HepG2 (cell line): ENCODE data around the gene ERFL. TPM values are rescaled to one million over a fixed set of nuclear protein-coding genes. Genes with fewer than 3 reads are reported as not detected.

Source experiments
- AGO2 ChIP-seq: fragments of 200-400 bp; formaldehyde crosslinking; optimal IDR thresholded peaks from 2 replicates; pipeline ENCODE3; 2017; ENCODE audit warnings: mild to moderate bottlenecking, low read depth, low read length, moderate library complexity
- ATF1 ChIP-seq: IDR thresholded peaks from 2 replicates; pipeline ENCODE4 v1.6.1; 2016; ENCODE audit warnings: mild to moderate bottlenecking, control low read depth
- FOXJ3 ChIP-seq: sonication (generic); formaldehyde crosslinking; IDR thresholded peaks from 2 replicates; pipeline ENCODE4 v1.4.0; 2020; ENCODE audit warnings: missing genetic modification reagents, mild to moderate bottlenecking, borderline replicate concordance
- FOXK1 ChIP-seq: sonication (generic); formaldehyde crosslinking; IDR thresholded peaks from 2 replicates; pipeline ENCODE4 v1.4.0; 2020; ENCODE audit warnings: low read depth, missing genetic modification reagents, borderline replicate concordance
- GABPB1 ChIP-seq: IDR thresholded peaks from 2 replicates; pipeline ENCODE4 v1.6.1; 2016; ENCODE audit warnings: mild to moderate bottlenecking, missing genetic modification reagents, moderate library complexity, missing compliant biosample characterization
- JUND ChIP-seq: sonication (generic); formaldehyde crosslinking; IDR thresholded peaks from 2 replicates; pipeline ENCODE4 v1.8.0; 2022; ENCODE audit warnings: mild to moderate bottlenecking, missing genetic modification reagents
- RBAK ChIP-seq: sonication (generic); formaldehyde crosslinking; IDR thresholded peaks from 2 replicates; pipeline ENCODE4 v1.5.1; 2020; ENCODE audit warnings: mild to moderate bottlenecking, missing genetic modification reagents
- RXRA ChIP-seq: sonication (generic); formaldehyde crosslinking; IDR thresholded peaks from 2 replicates; pipeline ENCODE4 v1.5.1; 2020; ENCODE audit warnings: missing genetic modification reagents
- STAT5B ChIP-seq: sonication (generic); formaldehyde crosslinking; IDR thresholded peaks from 2 replicates; pipeline ENCODE4 v1.4.0; 2020; ENCODE audit warnings: missing genetic modification reagents
- TAF1 ChIP-seq: sonication (generic); formaldehyde crosslinking; IDR thresholded peaks from 2 replicates; pipeline ENCODE4 v1.4.0; 2020; ENCODE audit warnings: missing genetic modification reagents
- TCF12 ChIP-seq, 2 experiments: fragments of 450-650 bp in 1 of 2; sonication (generic) in 1 of 2; formaldehyde crosslinking in 1 of 2; IDR thresholded peaks; 2 replicates each; pipeline versions ENCODE4 v1.6.1 to v1.8.0; 2017 to 2022; ENCODE audit warnings: antibody characterized with exemption in 1 of 2, mild to moderate bottlenecking in 1 of 2, missing genetic modification reagents in 1 of 2, moderate library complexity in 1 of 2
- ZFP90 ChIP-seq: sonication (generic); formaldehyde crosslinking; IDR thresholded peaks from 2 replicates; pipeline ENCODE4 v1.8.0; 2022; ENCODE audit warnings: missing genetic modification reagents, mild to moderate bottlenecking, inconsistent platforms, borderline replicate concordance
- ZMYM2 ChIP-seq: sonication (generic); formaldehyde crosslinking; IDR thresholded peaks from 2 replicates; pipeline ENCODE4 v1.8.0; 2022; ENCODE audit warnings: mild to moderate bottlenecking, missing genetic modification reagents
- ZNF296 ChIP-seq: sonication (generic); formaldehyde crosslinking; conservative IDR thresholded peaks from 2 replicates; pipeline ENCODE4 v1.5.0; 2020; ENCODE audit warnings: mild to moderate bottlenecking, missing genetic modification reagents
- ZNF333 ChIP-seq: sonication (generic); formaldehyde crosslinking; IDR thresholded peaks from 2 replicates; pipeline ENCODE4 v1.4.0; 2020; ENCODE audit warnings: mild to moderate bottlenecking, missing genetic modification reagents, borderline replicate concordance
- polyA plus RNA-seq, 8 experiments: library from polyadenylated mRNA; depleted of rRNA in 3 of 8; stranded (reverse) in 7 of 8; unstranded in 1 of 8; fragments of >200 nt; fragmentation: Illumina TruSeq in 4 of 8; extraction: Trizol in 4 of 8; gene quantifications; 2 replicates each; pipeline versions ENCODE4 v1.2.1 to v1.2.3, GENCODE V29; 2011 to 2016; ENCODE audit warnings: low read depth in 4 of 8, missing spikeins in 1 of 8, mixed read lengths in 1 of 8; ENCODE audit not compliant: insufficient read depth in 1 of 8
- total RNA-seq, 5 experiments: library from RNA; depleted of rRNA; stranded (reverse); fragments of >200 nt; fragmentation: Illumina TruSeq; extraction: Trizol; gene quantifications; 2 replicates each; pipeline ENCODE4 v1.2.3, GENCODE V29; 2016; ENCODE audit warnings: low read depth in 1 of 5
- TF ChIP-seq, protein P1 (sequence below): IDR thresholded peaks from 2 replicates; pipeline ENCODE4 v1.6.1; 2012; ENCODE audit warnings: inconsistent platforms
- TF ChIP-seq, protein P2 (sequence below): sonication (generic); formaldehyde crosslinking; IDR thresholded peaks from 2 replicates; pipeline ENCODE4 v1.4.0; 2020; ENCODE audit warnings: missing genetic modification reagents, mild to moderate bottlenecking, borderline replicate concordance
- TF ChIP-seq, protein P3 (sequence below), 2 experiments: sonication (generic) in 1 of 2; formaldehyde crosslinking in 1 of 2; IDR thresholded peaks; 2 replicates each; pipeline versions ENCODE4 v1.4.0 to v1.6.1; 2018 to 2020; ENCODE audit warnings: missing genetic modification reagents in 2 of 2, borderline replicate concordance in 1 of 2, low read depth in 1 of 2, mild to moderate bottlenecking in 1 of 2, missing biosample characterization in 1 of 2
- TF ChIP-seq, protein P4 (sequence below): sonication (generic); formaldehyde crosslinking; IDR thresholded peaks from 2 replicates; pipeline ENCODE4 v1.5.0; 2020; ENCODE audit warnings: mild to moderate bottlenecking, missing genetic modification reagents

Gene ERFL
- total and polyA plus RNA-seq, 2 of the 13 experiments (the other 11 are each of a cell fraction or from before 2014, with no cell fraction given) = not detected

DNA sequence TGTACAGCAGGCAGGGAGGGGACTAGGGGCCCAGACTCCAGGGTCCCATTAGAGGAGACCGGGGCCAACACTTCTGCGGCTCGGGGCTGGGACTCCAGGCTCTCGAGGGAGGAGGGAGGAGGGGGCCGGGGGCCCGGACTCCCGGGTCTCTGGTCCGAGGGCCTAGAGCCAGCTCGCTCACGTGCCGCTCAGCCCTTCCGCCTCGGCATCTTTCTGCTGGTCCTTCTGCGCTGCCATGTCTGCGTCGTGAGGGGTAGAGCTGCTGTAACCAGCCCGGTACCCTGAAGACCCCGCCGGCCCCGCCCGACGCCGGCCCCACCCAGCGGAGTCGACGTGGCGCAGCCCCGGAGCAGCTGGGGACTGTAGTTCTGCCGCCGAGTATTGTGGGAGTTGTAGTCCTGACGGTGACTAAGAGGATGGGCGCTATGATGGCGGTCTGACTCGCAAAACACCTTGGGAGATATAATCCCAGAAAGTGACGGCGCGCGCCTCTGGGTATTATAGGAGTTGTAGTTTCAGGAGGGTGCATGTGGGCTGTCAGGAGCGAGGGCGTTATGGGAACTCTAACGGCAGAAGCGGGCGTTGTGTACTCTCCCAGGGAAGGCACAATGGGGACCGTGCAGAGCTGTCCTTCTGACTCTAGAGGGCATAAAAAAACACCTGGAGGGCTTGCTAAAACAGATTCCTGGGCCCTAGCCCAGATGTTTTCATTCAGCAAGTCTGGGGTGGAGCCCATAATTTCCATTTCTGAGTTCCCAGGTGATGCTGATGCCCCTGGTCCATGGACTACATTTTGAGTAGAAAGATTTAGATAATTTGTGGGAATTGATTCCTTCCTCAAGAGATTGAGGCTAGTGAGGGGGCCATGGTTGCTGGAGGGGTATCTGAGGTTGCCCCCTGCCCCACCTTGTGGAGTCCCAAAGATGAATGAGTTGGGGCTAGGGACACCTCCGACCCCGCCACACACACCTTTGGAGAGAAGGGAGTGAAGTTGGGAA is 31.1 kb upstream of the ERFL start, which contains the start of gene RABAC1 (continued):
- TF ChIP-seq FOXJ3 (CRISPR knock-in tag) (0 out of 2 replicates have a peak, but pooled peaks have one; percentile 18), RBAK (CRISPR knock-in tag) (no peak), ATF1 (CRISPR knock-in tag) (peak; percentile 91), RXRA (CRISPR knock-in tag) (0 out of 2 replicates have a peak, but pooled peaks have one; percentile 8), ZNF296 (CRISPR knock-in tag) (no peak), ZFP90 (0 out of 2 replicates have a peak, but pooled peaks have one; percentile 10), ZMYM2 (CRISPR knock-in tag) (no peak), TCF12 (IDR thresholded peaks at IDR 0.05) (no peak), TCF12 (CRISPR knock-in tag; IDR thresholded peaks at IDR 0.05) (peak; percentile 65; the same call in 1 of the 2 replicates), FOXK1 (peak; percentile 44; the same call in 1 of the 2 replicates), AGO2 (peak; percentile 4), JUND (CRISPR knock-in tag) (peak; percentile 13; the same call in 1 of the 2 replicates), TAF1 (peak; percentile 45; the same call in 1 of the 2 replicates), ZNF333 (CRISPR knock-in tag) (no peak), GABPB1 (CRISPR knock-in tag) (peak; percentile 90), STAT5B (no peak)
- TF ChIP-seq, protein P1, sequence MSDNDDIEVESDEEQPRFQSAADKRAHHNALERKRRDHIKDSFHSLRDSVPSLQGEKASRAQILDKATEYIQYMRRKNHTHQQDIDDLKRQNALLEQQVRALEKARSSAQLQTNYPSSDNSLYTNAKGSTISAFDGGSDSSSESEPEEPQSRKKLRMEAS = peak; percentile 2; the same call in 1 of the 2 replicates
- TF ChIP-seq, protein P2, sequence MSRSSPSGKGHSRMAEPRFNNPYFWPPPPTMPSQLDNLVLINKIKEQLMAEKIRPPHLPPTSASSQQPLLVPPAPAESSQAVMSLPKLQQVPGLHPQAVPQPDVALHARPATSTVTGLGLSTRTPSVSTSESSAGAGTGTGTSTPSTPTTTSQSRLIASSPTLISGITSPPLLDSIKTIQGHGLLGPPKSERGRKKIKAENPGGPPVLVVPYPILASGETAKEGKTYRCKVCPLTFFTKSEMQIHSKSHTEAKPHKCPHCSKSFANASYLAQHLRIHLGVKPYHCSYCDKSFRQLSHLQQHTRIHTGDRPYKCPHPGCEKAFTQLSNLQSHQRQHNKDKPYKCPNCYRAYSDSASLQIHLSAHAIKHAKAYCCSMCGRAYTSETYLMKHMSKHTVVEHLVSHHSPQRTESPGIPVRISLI (CRISPR knock-in tag) = peak; percentile 41; the same call in 1 of the 2 replicates
- TF ChIP-seq, protein P3, sequence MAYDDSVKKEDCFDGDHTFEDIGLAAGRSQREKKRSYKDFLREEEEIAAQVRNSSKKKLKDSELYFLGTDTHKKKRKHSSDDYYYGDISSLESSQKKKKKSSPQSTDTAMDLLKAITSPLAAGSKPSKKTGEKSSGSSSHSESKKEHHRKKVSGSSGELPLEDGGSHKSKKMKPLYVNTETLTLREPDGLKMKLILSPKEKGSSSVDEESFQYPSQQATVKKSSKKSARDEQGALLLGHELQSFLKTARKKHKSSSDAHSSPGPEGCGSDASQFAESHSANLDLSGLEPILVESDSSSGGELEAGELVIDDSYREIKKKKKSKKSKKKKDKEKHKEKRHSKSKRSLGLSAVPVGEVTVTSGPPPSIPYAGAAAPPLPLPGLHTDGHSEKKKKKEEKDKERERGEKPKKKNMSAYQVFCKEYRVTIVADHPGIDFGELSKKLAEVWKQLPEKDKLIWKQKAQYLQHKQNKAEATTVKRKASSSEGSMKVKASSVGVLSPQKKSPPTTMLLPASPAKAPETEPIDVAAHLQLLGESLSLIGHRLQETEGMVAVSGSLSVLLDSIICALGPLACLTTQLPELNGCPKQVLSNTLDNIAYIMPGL (CRISPR knock-in tag; IDR thresholded peaks at IDR 0.05; ENCODE audit: borderline replicate concordance in 1 of 2, low read depth in 1 of 2) = peak in 1 of 2 experiments; percentile 19; a peak in 2 of 4 replicates
- TF ChIP-seq, protein P4, sequence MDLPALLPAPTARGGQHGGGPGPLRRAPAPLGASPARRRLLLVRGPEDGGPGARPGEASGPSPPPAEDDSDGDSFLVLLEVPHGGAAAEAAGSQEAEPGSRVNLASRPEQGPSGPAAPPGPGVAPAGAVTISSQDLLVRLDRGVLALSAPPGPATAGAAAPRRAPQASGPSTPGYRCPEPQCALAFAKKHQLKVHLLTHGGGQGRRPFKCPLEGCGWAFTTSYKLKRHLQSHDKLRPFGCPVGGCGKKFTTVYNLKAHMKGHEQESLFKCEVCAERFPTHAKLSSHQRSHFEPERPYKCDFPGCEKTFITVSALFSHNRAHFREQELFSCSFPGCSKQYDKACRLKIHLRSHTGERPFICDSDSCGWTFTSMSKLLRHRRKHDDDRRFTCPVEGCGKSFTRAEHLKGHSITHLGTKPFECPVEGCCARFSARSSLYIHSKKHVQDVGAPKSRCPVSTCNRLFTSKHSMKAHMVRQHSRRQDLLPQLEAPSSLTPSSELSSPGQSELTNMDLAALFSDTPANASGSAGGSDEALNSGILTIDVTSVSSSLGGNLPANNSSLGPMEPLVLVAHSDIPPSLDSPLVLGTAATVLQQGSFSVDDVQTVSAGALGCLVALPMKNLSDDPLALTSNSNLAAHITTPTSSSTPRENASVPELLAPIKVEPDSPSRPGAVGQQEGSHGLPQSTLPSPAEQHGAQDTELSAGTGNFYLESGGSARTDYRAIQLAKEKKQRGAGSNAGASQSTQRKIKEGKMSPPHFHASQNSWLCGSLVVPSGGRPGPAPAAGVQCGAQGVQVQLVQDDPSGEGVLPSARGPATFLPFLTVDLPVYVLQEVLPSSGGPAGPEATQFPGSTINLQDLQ (CRISPR knock-in tag) = no peak
